Hepatocyte (in vitro differentiated cells): Measurements from ENCODE around the gene TUBG1. TPM values are rescaled to one million over a fixed set of nuclear protein-coding genes. Genes with fewer than 3 reads are reported as not detected.

Experiments used
- DNase-seq: peaks from one replicate; pipeline ENCODE4 v3.0.0-alpha.2; 2016; ENCODE audit warnings: low spot score
- H2AFZ ChIP-seq: fragments of 200-600 bp; sonication (generic); 2 replicates; pipeline ENCODE4 v1.6.0; 2016; ENCODE audit warnings: antibody characterized with exemption, mild to moderate bottlenecking
- H3K27ac ChIP-seq: fragments of 200-600 bp; sonication (generic); 2 replicates; pipeline ENCODE4 v1.5.1; 2016; ENCODE audit warnings: mild to moderate bottlenecking
- H3K27me3 ChIP-seq: fragments of 200-600 bp; sonication (generic); 2 replicates; pipeline ENCODE4 v1.6.1; 2016
- H3K36me3 ChIP-seq: fragments of 200-600 bp; sonication (generic); replicated peaks from 2 replicates; pipeline ENCODE4 v1.5.1; 2016; ENCODE audit warnings: low read depth; ENCODE audit not compliant: insufficient read depth
- H3K4me1 ChIP-seq: fragments of 200-600 bp; sonication (generic); 2 replicates; pipeline ENCODE4 v1.5.1; 2016; ENCODE audit warnings: mild to moderate bottlenecking, moderate library complexity; ENCODE audit not compliant: insufficient read depth
- H3K4me2 ChIP-seq: fragments of 200-600 bp; sonication (generic); 2 replicates; pipeline ENCODE4 v1.6.0; 2016
- H3K4me3 ChIP-seq: fragments of 200-600 bp; sonication (generic); 2 replicates; pipeline ENCODE4 v1.5.1; 2016; ENCODE audit warnings: mild to moderate bottlenecking
- H3K79me2 ChIP-seq: fragments of 200-600 bp; sonication (generic); 2 replicates; pipeline ENCODE4 v1.6.0; 2017; ENCODE audit warnings: mild to moderate bottlenecking
- H3K9me2 ChIP-seq: fragments of 200-600 bp; sonication (generic); replicated peaks from 2 replicates; pipeline ENCODE4 v1.6.0; 2017; ENCODE audit warnings: mild to moderate bottlenecking; ENCODE audit not compliant: insufficient read depth
- H3K9me3 ChIP-seq: fragments of 200-600 bp; sonication (generic); 2 replicates; pipeline ENCODE4 v1.5.1; 2016; ENCODE audit warnings: low read depth, mild to moderate bottlenecking
- H4K20me1 ChIP-seq: fragments of 200-600 bp; sonication (generic); 2 replicates; pipeline ENCODE4 v1.6.0; 2016; ENCODE audit warnings: mild to moderate bottlenecking; ENCODE audit not compliant: insufficient read depth, poor library complexity, severe bottlenecking
- EZH2 ChIP-seq: fragments of 200-600 bp; sonication (generic); IDR thresholded peaks from 2 replicates; pipeline ENCODE4 v1.6.1; 2016; ENCODE audit warnings: antibody characterized with exemption, mild to moderate bottlenecking, borderline replicate concordance
- EZH2phosphoT487 ChIP-seq: fragments of 200-600 bp; sonication (generic); IDR thresholded peaks from one replicate; pipeline ENCODE4 v1.6.1; 2018; ENCODE audit warnings: antibody characterized with exemption, mild to moderate bottlenecking, low read depth, moderate library complexity; ENCODE audit not compliant: unreplicated experiment, severe bottlenecking
- WGBS: methylation state at CpG from one replicate; pipeline ENCODE4 v1.1.6; 2016; ENCODE audit warnings: low lambda C conversion rate; ENCODE audit errors: missing lambda C conversion rate; 5-methylcytosine and 5-hydroxymethylcytosine counted together
- polyA plus RNA-seq: library from polyadenylated mRNA; unstranded; fragments of >200 nt; fragmentation: Nextera tagmentation; extraction: Ambion mirVana; gene quantifications from 2 replicates; pipeline ENCODE4 v1.2.1, GENCODE V29; 2016
- total RNA-seq: library from RNA; depleted of rRNA; stranded (reverse); fragments of >200 nt; gene quantifications from 2 replicates; pipeline ENCODE4 v1.2.3, GENCODE V29; 2014
- TF ChIP-seq, protein P1 (sequence below): fragments of 200-600 bp; sonication (generic); IDR thresholded peaks from 2 replicates; pipeline ENCODE4 v1.5.1; 2016; ENCODE audit warnings: antibody characterized with exemption, mild to moderate bottlenecking; ENCODE audit not compliant: poor library complexity

TUBG1 gene
- total and polyA plus RNA-seq, 2 experiments from 2014 or later = 33.7 to 81.2 TPM

DNA sequence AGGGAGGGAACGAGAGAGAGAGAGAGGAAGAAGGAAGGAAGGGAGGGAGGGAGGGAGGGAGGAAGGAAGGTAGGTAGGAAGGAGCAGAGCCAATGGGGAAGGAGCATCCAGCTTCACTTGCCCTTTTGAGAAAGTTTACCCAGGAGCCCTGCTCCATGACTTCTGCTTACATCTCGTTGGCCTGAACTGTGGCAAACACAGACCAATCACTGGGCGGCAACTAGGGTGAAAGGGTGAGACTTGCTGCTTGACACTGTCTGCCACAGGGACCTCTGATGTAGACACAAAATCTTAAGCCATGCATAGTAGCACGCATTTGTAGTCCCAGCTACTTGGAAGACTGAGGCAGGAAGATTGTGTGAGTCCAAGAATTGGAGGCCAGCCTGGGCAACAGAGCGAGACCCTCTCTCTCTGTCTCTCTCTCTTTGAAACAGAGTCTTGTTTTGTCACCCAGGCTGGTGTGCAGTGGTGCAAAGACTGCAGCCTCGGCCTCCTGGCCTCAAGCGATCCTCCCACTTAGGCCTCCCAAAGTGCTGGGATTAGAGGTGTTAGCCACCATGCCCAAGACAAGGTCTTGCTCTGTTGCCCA lies 30.1 kb downstream of the TUBG1 start:
- H3K4me2 ChIP-seq = no peak overlapping the region

DNA sequence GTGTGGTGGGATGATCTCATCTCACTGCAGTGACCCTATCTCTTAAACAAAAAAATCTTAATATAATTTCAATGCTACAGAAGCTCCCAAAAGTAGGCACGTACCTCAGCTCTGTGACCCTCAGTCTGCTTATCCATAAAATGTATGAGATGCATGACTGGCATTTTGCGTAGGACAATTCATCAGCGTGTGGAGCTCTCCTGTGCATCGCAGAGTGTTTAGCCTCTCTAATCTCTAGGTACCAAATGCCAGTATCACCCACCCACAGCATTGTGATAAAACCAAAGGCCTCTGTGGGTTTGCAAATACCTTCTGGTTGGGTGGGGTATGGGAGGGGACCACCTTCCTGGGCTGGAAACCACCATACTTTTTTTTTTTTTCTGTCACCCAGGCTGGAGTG lies 30.6 kb downstream of the TUBG1 start:
- Histone ChIP-seq H3K9me2 (no peaks in the 10 kb centered on the region), H3K4me3 (no peak overlapping the region), H3K79me2 (no peaks in the 10 kb centered on the region), H3K4me2 (no peak overlapping the region), H3K9me3 (no peaks in the 10 kb centered on the region), H2AFZ (no peak overlapping the region), H3K27ac (no peak overlapping the region), H4K20me1 (no peaks in the 10 kb centered on the region), H3K27me3 (no peaks in the 10 kb centered on the region), H3K36me3 (no peaks in the 10 kb centered on the region), H3K4me1 (no peaks in the 10 kb centered on the region)
- no peak for DNase-seq
- WGBS = 92% methylated on average over 4 of the region's 4 CpGs
- TF ChIP-seq EZH2 = no peak
- TF ChIP-seq, protein P1, sequence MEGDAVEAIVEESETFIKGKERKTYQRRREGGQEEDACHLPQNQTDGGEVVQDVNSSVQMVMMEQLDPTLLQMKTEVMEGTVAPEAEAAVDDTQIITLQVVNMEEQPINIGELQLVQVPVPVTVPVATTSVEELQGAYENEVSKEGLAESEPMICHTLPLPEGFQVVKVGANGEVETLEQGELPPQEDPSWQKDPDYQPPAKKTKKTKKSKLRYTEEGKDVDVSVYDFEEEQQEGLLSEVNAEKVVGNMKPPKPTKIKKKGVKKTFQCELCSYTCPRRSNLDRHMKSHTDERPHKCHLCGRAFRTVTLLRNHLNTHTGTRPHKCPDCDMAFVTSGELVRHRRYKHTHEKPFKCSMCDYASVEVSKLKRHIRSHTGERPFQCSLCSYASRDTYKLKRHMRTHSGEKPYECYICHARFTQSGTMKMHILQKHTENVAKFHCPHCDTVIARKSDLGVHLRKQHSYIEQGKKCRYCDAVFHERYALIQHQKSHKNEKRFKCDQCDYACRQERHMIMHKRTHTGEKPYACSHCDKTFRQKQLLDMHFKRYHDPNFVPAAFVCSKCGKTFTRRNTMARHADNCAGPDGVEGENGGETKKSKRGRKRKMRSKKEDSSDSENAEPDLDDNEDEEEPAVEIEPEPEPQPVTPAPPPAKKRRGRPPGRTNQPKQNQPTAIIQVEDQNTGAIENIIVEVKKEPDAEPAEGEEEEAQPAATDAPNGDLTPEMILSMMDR = no peak
- no peak for TF ChIP-seq EZH2phosphoT487

More for the DNA sequence above, 30.1 kb downstream of the TUBG1 start:
- H3K4me1 ChIP-seq = no peaks in the 10 kb centered on the region
- no peak overlapping the region for H2AFZ ChIP-seq
- no peaks in the 10 kb centered on the region for H3K36me3 ChIP-seq
- TF ChIP-seq EZH2phosphoT487 = no peak
- TF ChIP-seq EZH2 = no peak
- TF ChIP-seq, protein P1 = no peak
- DNase-seq = no peak
- H3K27ac ChIP-seq = no peak overlapping the region
- H3K79me2 ChIP-seq = no peaks in the 10 kb centered on the region
- no peaks in the 10 kb centered on the region for H3K27me3 ChIP-seq
- 84% methylated on average over 6 of the region's 7 CpGs for WGBS
- no peak overlapping the region for H3K4me3 ChIP-seq
- H3K9me2 ChIP-seq = no peaks in the 10 kb centered on the region
- no peaks in the 10 kb centered on the region for H4K20me1 ChIP-seq
- H3K9me3 ChIP-seq = no peaks in the 10 kb centered on the region

DNA sequence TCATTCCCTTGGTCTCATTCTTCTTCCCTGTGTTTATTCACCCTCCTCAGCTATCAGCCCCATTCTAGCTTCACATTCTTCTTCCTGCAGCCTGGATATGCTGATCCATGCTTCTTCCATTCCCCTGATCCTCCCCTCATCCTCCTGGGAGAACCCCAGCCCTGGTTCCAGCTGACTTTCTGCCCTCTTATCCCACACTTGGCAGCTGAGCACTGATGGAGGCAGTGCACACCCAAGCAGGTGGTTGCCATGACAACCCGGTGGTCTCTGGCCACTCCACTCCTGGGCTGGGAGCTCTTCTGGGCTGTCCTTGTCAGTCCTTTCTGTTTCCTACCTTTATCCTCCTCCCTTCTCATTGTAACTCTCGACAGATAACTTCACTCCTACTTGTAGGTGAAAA lies 32.9 kb downstream of the TUBG1 start:
- Histone ChIP-seq H3K36me3 (no peaks in the 10 kb centered on the region), H3K4me3 (no peak overlapping the region), H3K9me2 (no peaks in the 10 kb centered on the region), H3K4me2 (no peak overlapping the region), H3K9me3 (no peaks in the 10 kb centered on the region), H2AFZ (no peak overlapping the region), H4K20me1 (no peaks in the 10 kb centered on the region), H3K27ac (no peak overlapping the region), H3K79me2 (no peaks in the 10 kb centered on the region), H3K4me1 (no peaks in the 10 kb centered on the region), H3K27me3 (no peaks in the 10 kb centered on the region)
- DNase-seq = no peak
- TF ChIP-seq, protein P1 = no peak
- TF ChIP-seq EZH2 (no peak), EZH2phosphoT487 (no peak)
- WGBS = 46% methylated on average over 2 of the region's 2 CpGs

DNA sequence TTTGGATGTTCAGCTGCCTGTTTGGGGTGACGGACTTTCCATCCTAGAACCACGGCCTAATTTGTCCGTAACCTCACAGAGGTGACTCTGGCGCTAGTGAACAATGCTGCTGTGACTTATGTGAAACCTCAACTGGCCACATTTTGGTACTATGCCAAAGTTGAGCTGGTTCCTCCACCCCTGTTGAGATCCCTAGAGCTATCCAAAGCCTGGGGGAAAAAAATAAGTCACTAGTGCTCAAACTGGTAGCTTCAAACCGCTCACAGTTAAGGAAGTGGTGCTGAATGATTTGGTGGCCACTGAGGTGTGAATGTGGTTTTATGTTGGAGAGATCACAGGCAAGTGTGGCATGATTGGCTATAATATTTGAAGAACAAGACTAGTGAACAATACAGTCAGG lies 38.3 kb downstream of the TUBG1 start:
- Histone ChIP-seq H3K4me2 (no peak overlapping the region), H4K20me1 (no peaks in the 10 kb centered on the region), H3K79me2 (no peaks in the 10 kb centered on the region), H3K27me3 (no peaks in the 10 kb centered on the region), H3K27ac (no peak overlapping the region), H3K9me3 (no peaks in the 10 kb centered on the region), H2AFZ (no peak overlapping the region), H3K36me3 (no peaks in the 10 kb centered on the region), H3K4me1 (no peaks in the 10 kb centered on the region), H3K9me2 (no peaks in the 10 kb centered on the region), H3K4me3 (no peak overlapping the region)
- DNase-seq = no peak
- TF ChIP-seq EZH2phosphoT487 (no peak), EZH2 (no peak)
- TF ChIP-seq, protein P1 = no peak
- WGBS = 95% methylated on average over 5 of the region's 5 CpGs
